Glutamatergic neuron (in vitro differentiated cells): ENCODE results near the gene PHF23. TPM values are rescaled to one million over a fixed set of nuclear protein-coding genes. Genes with fewer than 3 reads are reported as not detected.

ENCODE experiments used
- DNase-seq: peaks from one replicate; pipeline ENCODE4 v3.0.0; 2022
- H3K27ac Mint-ChIP-seq: one replicate; pipeline ENCODE4 v1.8.0; 2020; ENCODE audit warnings: mild to moderate bottlenecking, mixed read lengths, inconsistent platforms; ENCODE audit not compliant: unreplicated experiment
- H3K27me3 Mint-ChIP-seq: one replicate; pipeline ENCODE4 v1.8.0; 2020; ENCODE audit warnings: mild to moderate bottlenecking, moderate library complexity, mixed read lengths, inconsistent platforms; ENCODE audit not compliant: unreplicated experiment
- H3K36me3 Mint-ChIP-seq: one replicate; pipeline ENCODE4 v1.8.0; 2020; ENCODE audit warnings: mild to moderate bottlenecking, mixed read lengths, inconsistent platforms; ENCODE audit not compliant: unreplicated experiment
- H3K4me1 Mint-ChIP-seq: one replicate; pipeline ENCODE4 v1.8.0; 2020; ENCODE audit warnings: mild to moderate bottlenecking, low read depth, mixed read lengths, inconsistent platforms; ENCODE audit not compliant: unreplicated experiment
- H3K4me3 Mint-ChIP-seq: one replicate; pipeline ENCODE4 v1.8.0; 2020; ENCODE audit warnings: mild to moderate bottlenecking, mixed read lengths, inconsistent platforms; ENCODE audit not compliant: unreplicated experiment
- H3K9me3 Mint-ChIP-seq: one replicate; pipeline ENCODE4 v1.8.0; 2020; ENCODE audit warnings: mild to moderate bottlenecking, moderate library complexity, mixed read lengths, inconsistent platforms; ENCODE audit not compliant: unreplicated experiment
- total RNA-seq: library from RNA; stranded (reverse); fragmentation: NEBNext Ultra II Directional; extraction: Animal tissue kit (Norgen Biotek cat#: 25700); gene quantifications from one replicate; pipeline ENCODE4 v1.2.1, GENCODE V29; 2021; ENCODE audit not compliant: unreplicated experiment
- TF ChIP-seq, protein P1 (sequence below): fragments of 200-600 bp; sonication (generic); IDR thresholded peaks from one replicate; pipeline ENCODE4 v1.5.0; 2021; ENCODE audit not compliant: partially characterized antibody, unreplicated experiment

Gene PHF23
- total RNA-seq, 1 donor from 2014 or later = 72.3 TPM

DNA sequence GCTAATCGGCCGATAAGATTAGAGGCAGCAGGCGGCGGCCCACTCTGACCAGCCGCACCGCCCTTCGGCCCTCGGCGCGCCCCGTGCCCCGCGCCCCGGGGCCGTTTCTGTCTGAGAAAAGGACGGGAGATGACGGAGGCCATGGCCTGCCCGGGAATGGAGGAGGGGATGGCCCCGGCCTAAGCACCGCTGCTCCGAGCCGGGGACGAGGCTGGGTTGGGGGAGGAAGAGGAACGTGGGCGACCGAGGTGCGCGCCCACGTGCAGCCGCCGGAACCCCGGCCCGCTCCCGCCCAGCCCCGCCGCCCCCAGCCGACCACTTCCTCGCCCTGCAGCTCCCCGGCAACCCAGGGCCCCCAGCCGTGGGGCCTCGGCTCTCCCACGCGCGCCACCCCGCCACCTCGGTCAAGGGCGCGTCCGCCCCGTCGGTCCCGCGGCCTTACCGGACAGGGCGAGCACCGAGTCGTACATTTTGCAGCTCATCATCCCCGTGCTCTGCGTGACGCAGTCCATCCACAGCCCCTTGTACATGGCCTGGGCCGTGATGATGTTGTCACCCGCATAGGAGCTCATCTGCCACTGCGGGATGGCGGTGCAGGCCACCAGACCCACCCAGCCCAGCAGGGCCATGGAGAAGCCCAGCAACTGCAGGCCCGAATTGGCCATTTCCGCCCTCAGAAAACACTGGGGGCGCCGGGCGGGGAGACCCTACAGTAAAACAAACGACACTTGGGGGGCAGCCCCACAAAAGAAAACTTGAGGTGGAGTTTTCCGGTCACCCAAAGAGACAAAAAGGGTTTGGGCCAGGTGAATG is 22.3 kb upstream of the PHF23 start:
- no peak overlapping the region for H3K27ac Mint-ChIP-seq
- TF ChIP-seq, protein P1, sequence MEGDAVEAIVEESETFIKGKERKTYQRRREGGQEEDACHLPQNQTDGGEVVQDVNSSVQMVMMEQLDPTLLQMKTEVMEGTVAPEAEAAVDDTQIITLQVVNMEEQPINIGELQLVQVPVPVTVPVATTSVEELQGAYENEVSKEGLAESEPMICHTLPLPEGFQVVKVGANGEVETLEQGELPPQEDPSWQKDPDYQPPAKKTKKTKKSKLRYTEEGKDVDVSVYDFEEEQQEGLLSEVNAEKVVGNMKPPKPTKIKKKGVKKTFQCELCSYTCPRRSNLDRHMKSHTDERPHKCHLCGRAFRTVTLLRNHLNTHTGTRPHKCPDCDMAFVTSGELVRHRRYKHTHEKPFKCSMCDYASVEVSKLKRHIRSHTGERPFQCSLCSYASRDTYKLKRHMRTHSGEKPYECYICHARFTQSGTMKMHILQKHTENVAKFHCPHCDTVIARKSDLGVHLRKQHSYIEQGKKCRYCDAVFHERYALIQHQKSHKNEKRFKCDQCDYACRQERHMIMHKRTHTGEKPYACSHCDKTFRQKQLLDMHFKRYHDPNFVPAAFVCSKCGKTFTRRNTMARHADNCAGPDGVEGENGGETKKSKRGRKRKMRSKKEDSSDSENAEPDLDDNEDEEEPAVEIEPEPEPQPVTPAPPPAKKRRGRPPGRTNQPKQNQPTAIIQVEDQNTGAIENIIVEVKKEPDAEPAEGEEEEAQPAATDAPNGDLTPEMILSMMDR = no peak
- no peak for DNase-seq

DNA sequence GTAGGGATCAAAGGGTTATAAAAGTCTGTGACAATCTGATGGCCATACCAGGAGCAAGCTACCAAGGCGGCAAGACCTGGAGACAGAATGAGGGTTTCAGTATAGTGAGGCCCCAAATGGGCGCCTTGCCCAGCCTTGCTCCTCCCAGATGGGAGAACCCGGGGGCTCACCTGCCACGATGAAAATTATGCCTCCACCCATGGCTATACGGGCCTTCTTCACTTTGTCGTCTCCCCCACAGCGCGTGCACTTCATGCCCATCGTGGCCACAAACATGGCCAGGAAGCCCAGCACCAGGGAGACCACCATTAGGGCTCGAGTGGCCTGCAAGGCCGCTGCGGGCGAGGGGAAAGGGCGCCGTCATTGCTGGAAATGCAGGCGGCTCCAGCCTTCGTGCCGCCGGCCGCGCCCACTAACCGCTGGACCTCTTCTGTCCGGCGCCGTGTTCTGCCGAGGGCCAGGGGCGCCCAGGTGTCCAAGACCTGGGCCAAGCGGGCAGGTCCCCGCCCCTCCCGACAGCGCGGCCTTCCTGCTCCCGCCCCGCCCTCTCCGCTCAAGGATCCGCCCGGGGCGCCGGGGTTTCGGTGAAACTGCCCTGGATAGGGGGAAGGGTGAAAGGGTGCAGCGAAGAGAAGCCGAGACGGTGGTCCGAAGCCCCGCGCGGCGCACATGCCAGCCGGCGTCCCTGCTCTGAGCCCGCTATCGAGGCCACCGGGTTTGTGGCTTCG is 21.6 kb upstream of the PHF23 start:
- H3K27me3 Mint-ChIP-seq = peaks cover 17% of the 10 kb centered on the region
- TF ChIP-seq, protein P1 = no peak
- peaks cover 5% of the 10 kb centered on the region for H3K4me1 Mint-ChIP-seq
- H3K4me3 Mint-ChIP-seq = peak overlapping the region; percentile 52
- H3K36me3 Mint-ChIP-seq = peaks cover 4% of the 10 kb centered on the region
- peak; percentile 48 for DNase-seq
- H3K27ac Mint-ChIP-seq = no peak overlapping the region
- H3K9me3 Mint-ChIP-seq = peaks cover 2% of the 10 kb centered on the region

More for the DNA sequence above, 22.3 kb upstream of the PHF23 start:
- Mint-ChIP-seq H3K4me1 (peaks cover 5% of the 10 kb centered on the region), H3K9me3 (peaks cover 5% of the 10 kb centered on the region), H3K27me3 (peaks cover 17% of the 10 kb centered on the region), H3K4me3 (peak overlapping the region; percentile 52), H3K36me3 (peaks cover 4% of the 10 kb centered on the region)

DNA sequence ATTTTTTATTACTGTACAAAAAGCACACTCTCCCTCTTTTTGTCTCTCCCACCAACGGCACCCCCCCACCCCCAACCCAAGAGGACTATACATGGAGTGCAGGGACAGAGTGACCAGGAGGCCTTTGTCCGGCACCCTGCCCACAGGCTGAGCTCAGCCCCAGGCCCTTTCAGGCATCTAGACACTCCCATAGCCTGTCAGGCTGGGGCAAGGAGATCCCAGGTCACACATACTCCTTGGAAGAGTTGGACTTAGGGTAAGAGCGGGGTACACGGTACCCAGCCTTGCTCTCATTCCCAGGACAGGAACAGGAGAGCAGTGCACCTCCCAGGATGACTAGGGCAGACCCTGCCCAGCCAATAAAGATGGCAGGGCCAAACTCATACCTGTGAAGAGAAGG is 20.9 kb upstream of the PHF23 start:
- Mint-ChIP-seq H3K36me3 (peaks cover 4% of the 10 kb centered on the region), H3K4me3 (no peak overlapping the region), H3K27me3 (peaks cover 17% of the 10 kb centered on the region), H3K9me3 (peaks cover 2% of the 10 kb centered on the region), H3K27ac (no peak overlapping the region), H3K4me1 (peaks cover 5% of the 10 kb centered on the region)
- TF ChIP-seq, protein P1 = no peak
- no peak for DNase-seq

DNA sequence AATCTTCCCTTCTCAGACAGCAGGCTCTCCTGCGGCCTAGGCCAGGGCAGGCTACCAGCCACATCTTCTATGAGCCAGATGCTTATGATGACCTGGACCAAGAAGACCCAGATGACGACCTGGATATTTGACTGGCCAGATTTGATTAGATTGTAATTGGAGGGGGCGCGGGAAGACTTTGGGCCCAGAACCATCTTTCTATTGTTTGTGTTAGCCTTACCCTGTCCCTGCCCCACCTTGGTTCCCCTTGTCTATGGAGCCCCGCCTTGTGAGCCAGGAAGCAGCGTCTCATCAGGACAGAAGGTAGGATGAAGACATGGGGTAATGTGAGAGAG is 20.3 kb upstream of the PHF23 start:
- no peak for DNase-seq
- peaks cover 2% of the 10 kb centered on the region for H3K9me3 Mint-ChIP-seq
- H3K4me1 Mint-ChIP-seq = peaks cover 5% of the 10 kb centered on the region
- TF ChIP-seq, protein P1 = no peak
- no peak overlapping the region for H3K4me3 Mint-ChIP-seq
- H3K27ac Mint-ChIP-seq = no peak overlapping the region
- peaks cover 19% of the 10 kb centered on the region for H3K27me3 Mint-ChIP-seq
- H3K36me3 Mint-ChIP-seq = peaks cover 4% of the 10 kb centered on the region
